Smooth muscle cell of the brain vasculature (primary cell): ENCODE measurements around the gene TBC1D13.
A peak's percentile ranks its signal among the peaks of the same experiment; 100 is the strongest.
"Not testable (repeated sequence)": the region's sequence is repeated elsewhere in the genome, so short reads cannot be mapped to it uniquely, and the experiment has no call there.

ENCODE experiments used
- DNase-seq: peaks from one replicate; pipeline ENCODE4 v3.0.0-alpha.2; 2012; ENCODE audit warnings: low read depth, low spot score

TBC1D13 gene

DNA sequence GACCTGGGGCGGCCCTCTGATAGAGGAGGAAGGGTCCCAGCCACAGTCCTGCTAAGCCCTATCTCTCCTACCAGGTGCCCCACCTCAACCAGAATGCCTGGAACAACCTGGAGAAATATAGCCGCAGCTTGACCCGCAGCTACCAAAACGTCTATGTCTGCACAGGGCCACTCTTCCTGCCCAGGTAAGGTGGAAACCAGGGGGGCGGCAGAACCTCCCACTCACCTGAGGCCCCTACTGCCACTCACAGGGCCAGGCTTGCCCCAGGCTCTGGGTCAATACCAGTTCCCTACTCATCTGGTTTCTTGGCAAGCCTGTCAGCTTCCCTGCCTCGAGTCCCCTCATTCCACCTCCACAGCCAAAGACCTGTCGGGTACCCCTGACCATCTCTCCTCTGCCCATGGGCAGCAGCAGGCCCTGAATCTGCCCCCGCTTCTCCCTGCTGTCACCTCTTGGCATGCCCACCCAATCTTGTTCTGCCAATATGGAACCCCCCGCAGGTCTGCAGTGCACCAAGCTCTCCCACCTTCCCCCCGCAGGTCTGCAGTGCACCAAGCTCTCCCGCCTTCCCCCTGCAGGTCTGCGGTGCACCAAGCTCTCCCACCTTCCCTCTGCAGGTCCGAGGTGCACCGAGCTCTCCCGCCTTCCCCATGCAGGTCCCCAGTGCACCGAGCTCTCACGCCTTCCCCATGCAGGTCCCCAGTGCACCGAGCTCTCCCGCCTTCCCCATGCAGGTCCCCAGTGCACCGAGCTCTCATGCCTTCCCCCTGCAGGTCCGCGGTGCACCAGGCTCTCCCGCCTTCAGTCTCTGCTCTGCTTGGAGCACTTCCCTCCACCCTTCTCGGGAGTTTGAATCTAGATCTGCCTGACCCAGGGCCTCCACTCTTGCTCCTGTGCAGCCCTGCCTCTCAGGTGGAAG, 33.9 kb downstream of the TBC1D13 start:
- DNase-seq, result no peak

DNA sequence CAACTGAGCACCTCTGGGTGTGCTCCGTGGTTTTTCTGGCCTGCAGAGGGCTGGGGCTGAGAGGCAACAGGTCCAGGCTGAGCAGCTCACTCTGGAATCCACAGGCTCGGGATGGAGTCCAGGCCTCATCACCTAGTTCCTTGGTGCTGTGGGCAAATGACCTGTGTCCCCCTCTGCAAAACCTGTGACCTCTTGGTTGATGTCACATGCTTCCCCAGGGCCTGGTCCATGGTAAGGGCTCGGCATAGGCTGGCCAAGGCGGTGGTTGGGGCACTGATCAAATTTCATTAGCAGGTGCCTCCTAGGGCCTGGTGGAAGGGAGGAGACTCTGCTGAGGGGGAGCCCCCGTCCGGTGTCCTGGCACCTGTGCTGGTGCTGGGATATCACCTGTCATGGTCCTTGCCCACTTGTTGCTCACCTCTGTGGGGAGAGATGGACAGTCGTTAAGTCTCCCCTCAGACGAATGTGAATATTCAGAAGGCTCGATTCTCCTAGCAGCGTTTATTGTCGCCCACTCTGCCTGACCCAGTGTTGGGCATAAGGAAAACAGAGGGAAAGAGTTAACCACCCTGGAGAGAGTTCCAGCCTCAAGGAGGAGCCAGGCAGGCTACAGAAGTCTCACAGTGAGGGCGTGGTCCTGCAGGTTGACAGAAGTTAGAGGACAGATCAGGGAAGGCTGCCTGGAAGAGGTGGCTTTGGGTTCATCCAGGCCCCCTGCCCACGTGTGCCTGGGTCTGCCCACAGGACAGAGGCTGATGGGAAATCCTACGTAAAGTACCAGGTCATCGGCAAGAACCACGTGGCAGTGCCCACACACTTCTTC, 34.7 kb downstream of the TBC1D13 start:
- no peak for DNase-seq

DNA sequence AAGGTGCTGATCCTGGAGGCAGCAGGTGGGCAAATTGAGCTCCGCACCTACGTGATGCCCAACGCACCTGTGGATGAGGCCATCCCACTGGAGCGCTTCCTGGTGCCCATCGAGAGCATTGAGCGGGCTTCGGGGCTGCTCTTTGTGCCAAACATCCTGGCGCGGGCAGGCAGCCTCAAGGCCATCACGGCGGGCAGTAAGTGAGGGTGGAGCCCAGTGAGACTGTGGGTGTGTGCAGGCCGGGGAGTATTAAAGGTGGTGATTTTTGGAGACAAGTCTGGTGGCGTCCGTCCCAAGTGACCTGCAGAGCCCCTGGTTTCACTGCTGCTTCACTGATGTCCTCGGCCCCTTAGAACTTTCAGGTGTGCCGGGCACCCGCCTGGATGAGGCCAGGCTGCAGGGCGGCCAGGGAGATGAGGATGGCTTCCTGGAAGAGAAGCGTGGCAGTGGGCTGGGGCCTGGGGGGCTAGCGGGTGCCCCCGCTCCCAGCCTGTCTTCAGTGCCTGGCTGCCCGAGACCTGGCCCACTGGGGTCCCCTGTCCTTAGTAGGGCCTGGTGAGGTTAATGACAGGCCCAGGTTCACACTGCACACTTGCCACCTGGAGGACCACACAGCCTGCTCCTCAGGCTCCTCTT, 35.5 kb downstream of the TBC1D13 start:
- DNase-seq, result no peak

DNA sequence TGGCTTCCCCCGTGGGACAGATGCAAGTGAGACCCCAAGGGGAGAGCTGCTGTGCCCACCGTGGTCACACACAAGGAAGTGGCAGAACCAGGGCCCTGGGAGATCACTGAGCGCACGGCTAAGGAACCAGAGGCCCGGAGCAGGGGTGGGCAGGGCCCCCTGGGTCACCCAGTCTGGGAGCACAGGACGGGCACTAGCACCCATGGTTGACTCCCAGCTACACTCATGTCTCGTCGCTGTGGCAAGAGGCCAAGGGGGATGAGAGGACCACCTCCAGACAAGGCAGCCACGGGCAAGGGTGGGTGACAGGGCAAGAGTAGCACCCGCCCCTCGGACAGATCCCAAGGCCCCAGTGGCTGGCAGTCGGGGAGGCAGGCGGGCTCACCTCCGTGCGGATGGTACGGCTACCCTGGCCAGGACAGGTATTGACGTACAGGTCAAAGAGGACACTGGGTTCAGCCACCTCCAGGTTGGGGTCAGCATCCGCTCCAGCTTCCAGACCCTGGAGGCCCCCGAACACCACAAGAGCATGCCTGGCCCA, 36.4 kb downstream of the TBC1D13 start:
- no peak for DNase-seq

DNA sequence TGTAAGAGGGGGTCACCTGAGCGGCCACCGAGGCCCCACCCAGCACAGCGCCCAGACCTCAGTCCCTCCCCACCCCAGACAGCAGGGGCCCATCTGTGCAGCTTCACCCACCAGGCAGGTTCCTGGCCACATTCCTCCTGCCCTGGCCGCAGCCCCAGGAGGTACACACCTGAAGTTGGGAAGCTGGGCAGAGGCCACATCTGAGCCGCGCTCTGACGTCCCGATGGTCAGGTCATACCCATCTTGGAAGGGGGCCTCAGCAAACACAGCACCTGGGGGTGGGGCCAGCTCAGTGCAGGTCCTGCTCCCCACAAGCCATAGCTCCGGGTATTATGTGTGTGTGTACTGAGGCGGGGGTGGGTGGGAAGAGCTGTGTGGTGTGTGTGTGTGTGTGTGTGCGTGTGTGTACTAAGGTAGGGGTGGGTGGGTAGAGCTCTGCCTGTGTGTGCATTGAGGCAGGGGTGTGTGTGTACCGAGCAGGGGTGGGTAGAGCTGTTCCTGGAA, 36.9 kb downstream of the TBC1D13 start:
- no peak for DNase-seq

DNA sequence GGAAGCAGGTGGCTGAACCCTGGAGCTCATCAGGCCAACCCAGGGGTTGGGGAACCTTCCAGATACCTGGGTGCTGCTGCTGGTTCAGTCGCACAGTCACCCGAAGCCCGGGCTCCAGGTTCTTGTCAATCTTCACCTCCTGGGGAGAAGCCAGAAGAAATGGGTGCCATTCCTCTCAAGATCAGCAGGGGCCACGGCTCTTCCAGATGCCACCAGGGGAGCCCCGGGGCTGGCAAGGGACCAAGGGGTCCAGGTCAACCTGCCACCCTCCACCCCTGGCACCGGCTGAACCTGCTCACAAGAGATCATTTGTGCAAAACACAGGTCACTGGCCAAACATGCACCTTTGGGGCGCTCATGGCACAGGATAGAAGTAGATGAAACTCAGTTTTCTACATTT, 37.9 kb downstream of the TBC1D13 start:
- DNase-seq, result no peak

DNA sequence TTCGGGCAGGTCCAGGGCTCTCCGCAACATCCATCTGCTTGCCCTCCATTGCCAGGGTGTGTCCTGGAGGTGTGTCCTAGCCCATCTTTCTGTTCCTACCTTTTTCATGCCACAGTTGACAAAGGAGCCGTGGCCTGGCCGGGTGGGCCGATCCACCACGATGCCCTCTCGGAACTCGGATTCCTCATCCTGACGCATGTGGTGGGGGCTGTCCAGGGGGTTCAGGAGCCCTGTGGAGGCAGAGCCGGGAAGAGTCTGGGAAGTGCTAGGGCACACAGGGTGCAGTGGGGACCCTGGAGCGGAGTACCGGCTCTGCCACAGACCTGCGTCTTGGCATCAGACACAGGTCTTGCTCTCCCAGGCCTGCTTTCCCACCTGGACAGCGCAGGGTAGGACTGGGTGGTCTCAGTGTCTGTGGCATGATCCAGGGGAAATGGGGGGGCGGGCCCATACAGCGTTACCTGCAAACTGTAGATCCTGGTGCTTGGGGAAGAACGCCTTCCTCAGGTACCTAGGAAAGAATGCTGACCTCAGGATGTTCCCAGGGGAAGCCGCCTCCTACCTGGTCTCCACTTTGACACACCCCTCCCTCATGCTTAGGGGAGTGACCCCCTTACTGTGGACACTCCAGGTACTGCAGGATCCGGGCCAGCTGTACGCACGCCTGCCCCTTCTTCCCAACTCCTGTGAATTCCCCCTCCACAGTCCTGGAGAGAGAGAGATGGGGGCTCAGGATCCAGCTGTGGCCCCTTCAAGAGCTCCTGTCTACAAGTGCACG, 39.1 kb downstream of the TBC1D13 start:
- no peak for DNase-seq

DNA sequence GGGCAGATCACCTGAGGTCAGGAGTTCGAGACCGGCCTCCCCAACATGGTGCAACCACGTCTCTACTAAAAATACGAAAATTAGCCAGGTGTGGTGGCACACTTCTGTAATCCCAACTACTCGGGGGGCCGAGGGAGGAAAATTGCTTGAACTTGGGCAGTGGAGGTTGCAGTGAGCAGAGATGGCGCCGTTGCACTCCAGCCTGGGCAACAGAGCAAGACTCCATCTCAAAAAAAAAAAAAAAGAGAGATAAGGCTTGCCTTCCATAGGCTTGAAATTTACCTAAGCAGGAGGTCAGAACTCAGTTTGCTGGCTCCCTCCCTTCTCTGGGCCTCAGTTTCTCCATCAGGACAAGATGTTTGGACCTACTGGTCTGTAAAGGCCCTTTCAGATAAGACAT, 41.2 kb downstream of the TBC1D13 start:
- DNase-seq, result no peak

DNA sequence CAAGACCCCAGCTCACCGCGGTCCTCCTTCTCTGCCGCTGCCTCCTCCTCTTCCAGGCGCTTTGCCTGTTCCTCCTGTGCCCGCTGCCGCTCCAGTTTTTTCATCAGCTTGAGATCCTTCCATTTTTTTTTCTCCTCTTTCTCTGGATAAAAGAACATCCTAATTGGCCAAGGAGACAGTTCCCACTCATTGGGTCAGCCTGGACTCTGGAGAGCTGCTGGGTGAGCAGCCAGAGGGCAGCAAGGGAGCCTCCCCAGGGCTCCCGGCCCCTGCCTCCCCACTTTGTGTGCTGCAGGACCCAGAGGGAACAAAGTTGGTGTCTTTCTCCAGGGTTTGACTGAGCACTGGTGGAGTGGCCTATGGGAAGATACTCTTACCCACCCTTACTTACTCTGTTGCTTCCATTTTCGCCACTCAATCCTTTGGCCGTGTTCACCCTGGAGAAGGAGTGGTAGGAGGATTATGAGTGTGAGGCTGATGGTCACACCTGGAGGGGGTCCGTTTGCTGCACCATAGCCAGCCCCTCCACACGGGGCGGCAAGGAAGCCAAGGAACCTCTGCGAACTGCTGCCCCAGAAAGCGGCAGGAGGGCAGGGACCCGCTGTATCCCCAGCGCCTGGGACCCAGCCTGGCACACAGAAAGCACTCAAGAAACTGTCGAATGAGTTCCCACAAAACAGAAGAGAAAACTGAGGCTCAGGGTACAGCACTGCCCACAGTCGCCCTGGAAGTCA, 41.8 kb downstream of the TBC1D13 start:
- no peak for DNase-seq

DNA sequence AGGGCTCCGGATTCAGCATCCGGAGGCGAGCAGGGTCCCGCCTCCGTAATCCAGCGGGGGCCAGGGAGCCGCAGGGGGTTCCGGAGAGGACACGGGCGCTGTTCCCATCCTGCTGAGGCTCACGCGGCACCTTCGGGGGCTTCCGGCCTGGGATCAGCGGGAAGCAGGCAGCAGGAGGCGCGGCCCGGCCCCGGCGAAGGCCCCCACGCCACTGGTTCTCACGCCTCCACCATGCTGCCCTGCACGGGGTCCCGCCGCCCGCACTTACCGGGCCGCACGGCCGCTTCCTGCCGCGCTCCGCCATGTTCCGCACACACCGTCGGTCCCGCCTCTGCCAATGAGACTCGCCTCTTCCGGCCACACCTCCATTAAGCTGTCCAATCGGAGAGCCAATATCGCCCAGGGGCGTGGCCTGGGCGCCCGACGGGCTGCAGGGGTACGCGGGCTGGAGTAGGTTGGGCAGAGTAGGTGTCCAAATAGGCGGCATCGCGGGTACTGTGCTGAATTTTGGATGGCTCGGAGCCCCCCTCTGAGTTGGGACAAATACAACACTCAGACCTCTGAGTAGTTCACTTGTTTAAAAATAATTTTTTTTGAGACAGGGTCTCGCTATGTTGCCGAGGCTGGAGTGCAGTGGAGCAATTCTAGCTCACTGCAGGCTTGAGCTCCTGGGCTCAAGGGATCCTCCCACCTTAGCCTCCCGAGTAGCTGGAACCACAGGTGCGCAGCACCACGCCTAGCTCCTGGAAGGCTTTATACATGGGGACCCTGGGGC, 42.6 kb downstream of the TBC1D13 start, which contains the start of gene SPOUT1:
Gene SPOUT1 (minus strand): TSS at position 318 of the 775 bp plus-strand sequence. CDS start 14 bp downstream, at position 304.
- DNase-seq, result peak; percentile 79

DNA sequence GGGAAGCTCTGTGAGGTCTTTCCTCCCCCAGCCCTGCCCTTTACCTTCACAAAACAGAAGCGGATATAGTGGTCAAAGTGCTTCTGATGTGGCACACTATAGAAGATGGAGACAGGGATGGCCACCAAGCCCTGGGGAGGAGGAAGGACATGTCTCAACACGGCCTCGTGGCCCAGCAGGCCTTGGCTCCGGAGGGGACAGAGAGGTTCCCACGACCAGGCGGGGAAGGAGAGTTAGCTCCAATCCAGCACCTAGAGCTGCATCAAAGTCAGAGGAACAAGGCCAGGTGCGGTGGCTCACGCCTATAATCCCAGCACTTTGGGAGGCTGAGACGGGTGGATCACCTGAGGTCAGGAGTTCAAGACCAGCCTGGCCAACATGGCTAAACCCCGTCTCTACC, 46.6 kb downstream of the TBC1D13 start:
- no peak for DNase-seq

DNA sequence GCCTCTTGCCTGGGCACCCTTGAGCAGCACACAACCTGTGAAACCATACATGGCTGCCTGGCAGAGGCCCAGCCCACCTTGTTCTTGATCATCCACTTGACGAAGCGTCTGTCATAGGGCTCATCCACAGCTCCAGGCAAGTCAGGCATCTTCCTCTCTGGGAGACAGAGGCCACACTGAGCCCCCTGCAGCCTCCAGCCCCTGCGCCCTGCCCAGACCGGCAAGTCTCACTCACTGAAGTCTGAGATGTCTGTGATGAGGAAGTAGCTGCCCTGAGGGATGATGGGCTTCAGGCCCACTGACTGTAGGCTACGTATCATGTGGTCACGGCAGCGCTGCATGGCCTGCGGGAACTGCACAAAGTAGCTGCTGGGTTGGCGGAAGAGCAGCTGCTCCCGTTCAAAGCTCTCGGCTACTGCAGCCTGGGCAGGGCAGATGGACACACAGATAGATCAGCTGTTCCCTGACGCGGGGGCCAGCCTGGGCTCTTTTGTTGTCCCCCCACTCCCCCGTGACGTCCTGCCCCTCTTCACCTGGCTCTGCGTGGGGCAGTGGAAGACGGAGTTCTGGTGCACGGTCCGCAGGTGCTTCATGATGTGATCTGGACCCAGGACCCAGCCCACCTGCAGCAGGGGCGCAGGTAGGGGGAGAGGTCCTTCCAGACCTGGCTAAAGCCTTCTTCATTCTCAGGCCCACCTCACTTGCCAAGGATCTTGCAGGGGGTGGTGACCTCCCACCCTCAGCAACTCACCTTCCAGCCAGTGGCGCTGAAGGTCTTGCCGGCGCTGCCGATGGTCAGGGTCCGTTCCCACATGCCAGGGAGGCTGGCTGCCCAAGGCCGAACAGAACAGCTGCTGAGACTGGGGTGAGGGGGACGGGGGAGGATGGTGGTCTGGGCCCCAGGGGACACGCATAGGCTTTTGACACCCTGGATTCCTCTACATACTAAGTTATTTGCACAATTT, 48.5 kb downstream of the TBC1D13 start:
- DNase-seq, result no peak

DNA sequence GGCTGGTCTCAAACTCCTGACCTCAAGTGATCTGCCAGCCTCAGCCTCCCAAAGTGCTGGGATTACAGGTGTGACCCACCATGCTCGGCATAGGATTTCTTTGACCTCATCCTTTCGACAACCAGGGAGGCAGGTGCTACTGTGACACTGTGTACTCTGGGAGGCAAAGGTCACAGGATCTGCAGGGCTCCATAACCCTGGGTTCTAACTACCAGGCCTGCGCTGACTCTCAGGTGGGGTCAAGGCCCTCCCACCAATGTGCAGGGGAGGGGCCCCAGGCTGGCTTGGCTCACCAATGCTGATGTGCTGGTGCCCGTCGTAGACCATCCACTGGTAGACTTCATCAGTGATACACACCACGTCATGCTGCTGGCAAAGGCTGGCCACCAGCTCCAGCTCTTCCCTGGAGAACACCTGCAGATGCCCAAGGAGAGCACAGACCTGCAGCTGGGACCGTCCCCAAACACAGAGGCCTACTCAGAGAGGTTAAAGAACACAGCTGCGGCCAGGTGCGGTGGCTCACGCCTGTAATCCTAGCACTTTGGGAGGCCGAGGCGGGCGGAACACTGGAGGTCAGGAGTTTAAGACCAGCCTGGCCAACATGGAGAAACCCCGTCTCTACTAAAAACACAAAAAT, 49.6 kb downstream of the TBC1D13 start:
- no peak for DNase-seq

DNA sequence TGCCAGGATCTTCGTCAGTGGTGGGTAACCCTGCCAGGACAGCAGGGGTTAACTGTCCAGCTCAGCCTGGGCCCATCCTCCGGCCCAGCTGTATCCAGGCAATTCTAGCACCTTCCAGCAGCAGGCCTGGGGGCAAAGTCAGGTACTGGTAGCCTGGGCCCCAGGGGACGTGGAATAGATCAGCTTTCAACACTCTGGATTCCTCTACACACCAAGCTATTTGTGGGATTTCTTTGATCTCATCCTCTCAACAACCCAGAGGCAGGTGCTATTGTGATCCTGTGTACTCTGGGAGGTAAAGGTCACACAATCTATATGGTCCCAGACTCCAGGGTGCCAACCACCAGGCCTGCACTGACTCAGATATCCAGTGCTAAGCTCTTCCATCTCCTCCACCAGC, 51.3 kb downstream of the TBC1D13 start:
- DNase-seq, result no peak

DNA sequence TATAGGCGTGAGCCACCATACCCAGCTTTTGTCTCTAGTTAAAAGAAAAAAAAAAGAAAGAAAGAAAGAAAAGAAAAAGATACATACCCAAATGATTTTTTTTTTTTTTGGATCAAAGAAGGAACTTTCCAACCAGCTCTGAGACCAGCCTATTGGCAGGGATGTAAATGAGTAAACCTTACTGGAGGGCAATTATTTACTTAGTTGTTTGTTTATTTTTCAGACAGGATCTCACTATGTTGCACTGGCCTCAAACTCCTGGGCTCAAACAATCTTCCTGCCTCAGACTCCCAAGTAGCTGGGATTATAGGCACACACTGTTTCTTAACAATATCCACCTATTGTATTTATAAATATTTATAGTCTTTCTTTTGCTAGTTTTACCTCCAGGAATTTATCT, 53.5 kb downstream of the TBC1D13 start:
- DNase-seq, result no peak

DNA sequence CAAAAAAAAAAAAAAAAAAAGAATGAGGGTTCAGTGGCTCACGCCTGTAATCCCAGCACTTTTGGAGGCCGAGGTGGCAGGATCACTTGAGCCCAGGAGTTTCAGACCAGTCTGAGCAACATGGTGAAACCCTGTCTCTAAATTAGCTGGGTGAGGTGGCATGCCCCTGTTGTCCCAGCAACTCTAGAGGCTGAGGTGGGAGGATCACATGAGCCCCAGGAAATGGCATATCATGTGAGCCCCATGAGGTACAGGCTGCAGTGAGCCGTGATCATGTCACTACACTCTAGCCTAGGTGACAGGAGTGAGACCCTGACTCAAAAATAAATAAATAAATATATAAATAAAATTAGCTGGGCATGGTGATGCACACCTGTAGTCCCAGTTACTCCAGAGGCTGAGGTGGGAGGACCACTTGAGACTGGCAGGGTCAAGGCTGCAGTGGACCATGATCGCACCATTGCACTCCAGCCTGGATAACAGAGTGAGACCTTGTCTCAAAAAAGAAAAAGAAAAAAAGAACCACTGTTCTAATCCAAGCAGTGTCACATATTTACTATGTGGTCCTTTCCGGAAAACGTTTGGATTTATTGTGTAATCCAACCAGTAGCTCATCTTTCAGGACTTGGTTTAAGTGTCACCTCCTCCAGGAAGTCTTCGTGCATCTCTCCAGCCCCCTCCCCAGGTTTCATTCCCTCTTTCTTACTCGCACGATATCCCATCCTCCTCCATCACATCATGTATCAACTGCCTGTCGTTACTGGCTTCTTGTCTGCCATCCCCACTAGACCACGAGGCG, 54.8 kb downstream of the TBC1D13 start:
- no peak for DNase-seq

DNA sequence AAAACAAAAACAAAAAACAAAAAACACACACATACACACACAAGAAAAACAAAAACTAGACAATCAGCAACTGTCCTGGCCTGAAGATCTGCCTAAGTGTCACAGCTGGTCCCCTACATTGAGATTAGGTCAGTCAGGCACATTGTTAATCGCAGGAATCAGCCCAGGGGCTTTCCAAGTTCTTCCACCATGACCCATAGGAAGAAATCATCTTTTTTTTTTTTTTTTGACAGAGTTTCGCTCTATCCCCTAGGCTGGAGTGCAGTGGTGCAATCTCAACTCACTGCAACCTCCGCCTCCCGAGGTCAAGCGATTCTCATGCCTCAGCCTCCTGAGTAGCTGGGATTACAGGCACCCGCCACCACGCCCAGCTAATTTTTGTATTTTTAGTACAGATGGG, 56.1 kb downstream of the TBC1D13 start:
- DNase-seq, result not testable (repeated sequence)
